Stomach (tissue), 4 donors: ENCODE measurements around the gene LMAN1L.

Source experiments
- EP300 ChIP-seq: sonication (generic); formaldehyde crosslinking; IDR thresholded peaks from one replicate; pipeline ENCODE4 v1.6.1; 2017; ENCODE audit warnings: antibody characterized with exemption
- POLR2A ChIP-seq, 4 donors: fragments of 450-650 bp; IDR thresholded peaks; one replicate each; pipeline ENCODE4 v1.6.1; 2016; ENCODE audit warnings: antibody characterized with exemption in 4 of 4, control low read depth in 2 of 4, mild to moderate bottlenecking in 1 of 4, moderate library complexity in 1 of 4
- POLR2AphosphoS5 ChIP-seq, 3 donors: sonication (generic); formaldehyde crosslinking; IDR thresholded peaks; one replicate each; pipeline ENCODE4 v1.6.1; 2016; ENCODE audit warnings: antibody characterized with exemption in 3 of 3
- TF ChIP-seq, protein P1 (sequence below), 7 experiments: fragments of 450-650 bp in 4 of 7; fragments of 200-600 bp in 3 of 7; sonication (generic) in 3 of 7; IDR thresholded peaks; one replicate each; pipeline ENCODE4 v1.5.1; 2016 to 2019; ENCODE audit warnings: antibody characterized with exemption in 7 of 7, control low read depth in 2 of 7, mild to moderate bottlenecking in 1 of 7

DNA sequence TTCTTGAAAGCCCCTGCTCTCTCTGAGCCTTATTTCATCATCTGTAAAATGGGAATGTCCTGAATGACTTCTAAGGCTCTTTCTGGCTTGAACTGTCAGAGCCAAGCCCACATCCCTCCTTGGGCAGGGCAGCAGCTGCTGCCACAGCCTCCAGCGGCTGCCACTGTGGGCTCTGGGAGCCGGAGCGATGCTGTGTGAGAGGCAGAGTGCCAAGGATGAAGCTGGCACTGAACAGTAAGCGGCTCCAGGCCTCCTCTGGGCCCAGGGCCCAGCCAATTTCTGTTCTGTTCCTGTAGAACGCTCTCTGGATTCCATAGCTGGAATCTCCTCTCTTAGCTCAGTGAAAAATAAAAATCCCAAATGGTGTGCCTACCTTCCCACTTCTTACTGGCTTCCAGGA is 18.2 kb downstream of the LMAN1L start:
- TF ChIP-seq, protein P1, sequence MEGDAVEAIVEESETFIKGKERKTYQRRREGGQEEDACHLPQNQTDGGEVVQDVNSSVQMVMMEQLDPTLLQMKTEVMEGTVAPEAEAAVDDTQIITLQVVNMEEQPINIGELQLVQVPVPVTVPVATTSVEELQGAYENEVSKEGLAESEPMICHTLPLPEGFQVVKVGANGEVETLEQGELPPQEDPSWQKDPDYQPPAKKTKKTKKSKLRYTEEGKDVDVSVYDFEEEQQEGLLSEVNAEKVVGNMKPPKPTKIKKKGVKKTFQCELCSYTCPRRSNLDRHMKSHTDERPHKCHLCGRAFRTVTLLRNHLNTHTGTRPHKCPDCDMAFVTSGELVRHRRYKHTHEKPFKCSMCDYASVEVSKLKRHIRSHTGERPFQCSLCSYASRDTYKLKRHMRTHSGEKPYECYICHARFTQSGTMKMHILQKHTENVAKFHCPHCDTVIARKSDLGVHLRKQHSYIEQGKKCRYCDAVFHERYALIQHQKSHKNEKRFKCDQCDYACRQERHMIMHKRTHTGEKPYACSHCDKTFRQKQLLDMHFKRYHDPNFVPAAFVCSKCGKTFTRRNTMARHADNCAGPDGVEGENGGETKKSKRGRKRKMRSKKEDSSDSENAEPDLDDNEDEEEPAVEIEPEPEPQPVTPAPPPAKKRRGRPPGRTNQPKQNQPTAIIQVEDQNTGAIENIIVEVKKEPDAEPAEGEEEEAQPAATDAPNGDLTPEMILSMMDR (IDR thresholded peaks at IDR 0.05) = no peak
- TF ChIP-seq POLR2A (IDR thresholded peaks at IDR 0.05) = no peak
- no peak for TF ChIP-seq POLR2AphosphoS5 (IDR thresholded peaks at IDR 0.05)
- no peak for TF ChIP-seq EP300
